Vagina (tissue), 2 donors: ENCODE data around the gene WIZ. TPM values are rescaled to one million over a fixed set of nuclear protein-coding genes. Genes with fewer than 3 reads are reported as not detected.

Source experiments
- DNase-seq, 2 donors: peaks; one replicate each; pipeline ENCODE4 v3.0.0-alpha.2; 2017; ENCODE audit errors: extremely low spot score in 2 of 2
- H3K27ac ChIP-seq: fragments of 200-600 bp; sonication (generic); one replicate; pipeline ENCODE4 v1.5.1; 2019
- H3K27me3 ChIP-seq: fragments of 200-600 bp; sonication (generic); one replicate; pipeline ENCODE4 v1.5.1; 2019
- H3K36me3 ChIP-seq, 2 donors: fragments of 200-600 bp; sonication (generic); one replicate each; pipeline ENCODE4 v1.5.1; 2017 to 2019
- H3K4me1 ChIP-seq: fragments of 200-600 bp; sonication (generic); one replicate; pipeline ENCODE4 v1.5.1; 2019
- H3K4me3 ChIP-seq, 2 donors: fragments of 200-600 bp; sonication (generic); 1 replicate in 1 of 2; 2 replicates in 1 of 2; pipeline ENCODE4 v1.5.1; 2016 to 2019
- H3K9me3 ChIP-seq: fragments of 200-600 bp; sonication (generic); one replicate; pipeline ENCODE4 v1.5.1; 2019
- CTCF ChIP-seq, 3 experiments: fragments of 450-650 bp in 2 of 3; fragments of 200-600 bp in 1 of 3; sonication (generic) in 1 of 3; IDR thresholded peaks; one replicate each; pipeline ENCODE4 v1.5.1; 2017 to 2019; ENCODE audit warnings: antibody characterized with exemption in 3 of 3, mild to moderate bottlenecking in 2 of 3, moderate library complexity in 2 of 3
- POLR2A ChIP-seq, 2 donors: fragments of 450-650 bp; IDR thresholded peaks; one replicate each; pipeline ENCODE4 v1.6.1; 2017; ENCODE audit warnings: antibody characterized with exemption in 2 of 2, mild to moderate bottlenecking in 2 of 2, moderate library complexity in 2 of 2
- POLR2AphosphoS5 ChIP-seq, 2 donors: sonication (generic); formaldehyde crosslinking; IDR thresholded peaks; one replicate each; pipeline ENCODE4 v1.9.0; 2017; ENCODE audit warnings: antibody characterized with exemption in 2 of 2, mild to moderate bottlenecking in 2 of 2, low read depth in 1 of 2; ENCODE audit not compliant: insufficient read depth in 1 of 2
- intact Hi-C: fragments of 100-400 bp; cut with DNase I; formaldehyde crosslinking; loops from one replicate; pipeline ENCODE4 v1.15.1; 2023
- total RNA-seq: library from RNA; depleted of rRNA; stranded (reverse); fragments of >200 nt; gene quantifications from one replicate; pipeline ENCODE4 v1.2.3, GENCODE V29; 2016

Gene WIZ
- total RNA-seq, 1 donor from 2014 or later = 44.4 TPM

GRCh38 chr19:15453091-15453578 lies 3.4 kb upstream of the WIZ start:
- peak overlapping the region; percentile 46 to 53 for H3K4me3 ChIP-seq
- no peaks in the 10 kb centered on the region for H3K9me3 ChIP-seq
- no peaks in the 10 kb centered on the region for H3K27me3 ChIP-seq
- H3K36me3 ChIP-seq = no peaks in the 10 kb centered on the region
- DNase-seq = no peak
- intact Hi-C loops = loop anchor here (10.0 kb wide), 1 partner anchor 102 kb away; no protein-coding TSS in a partner anchor
- H3K27ac ChIP-seq = peak overlapping the region; percentile 63
- TF ChIP-seq POLR2AphosphoS5 (IDR thresholded peaks at IDR 0.05; ENCODE audit: insufficient read depth in 1 of 2, low read depth in 1 of 2) (no peak), CTCF (IDR thresholded peaks at IDR 0.05) (no peak), POLR2A (IDR thresholded peaks at IDR 0.05) (no peak)
- H3K4me1 ChIP-seq = peaks cover 42% of the 10 kb centered on the region

- TF ChIP-seq POLR2AphosphoS5 (IDR thresholded peaks at IDR 0.05; ENCODE audit: insufficient read depth in 1 of 2, low read depth in 1 of 2) (peak in 1 of 2 donors; percentile 91), POLR2A (IDR thresholded peaks at IDR 0.05) (peak in 1 of 2 donors; percentile 57), CTCF (IDR thresholded peaks at IDR 0.05) (no peak)
- Histone ChIP-seq H3K4me1 (peaks cover 35% of the 10 kb centered on the region), H3K27me3 (no peaks in the 10 kb centered on the region), H3K9me3 (no peaks in the 10 kb centered on the region), H3K4me3 (peak overlapping the region; percentile 46 to 53), H3K36me3 (no peaks in the 10 kb centered on the region), H3K27ac (peak overlapping the region; percentile 63)
- peak in 1 of 2 donors; percentile 91 for DNase-seq
- intact Hi-C loops = loop anchor here (10.0 kb wide), 1 partner anchor 102 kb away; no protein-coding TSS in a partner anchor
Measured at GRCh38 chr19:15452111-15453047, 2.6 kb upstream of the WIZ start.

GRCh38 chr19:15450528-15450890 lies 753 bp upstream of the WIZ start:
- Histone ChIP-seq H3K27me3 (no peaks in the 10 kb centered on the region), H3K27ac (peak overlapping the region; percentile 78), H3K9me3 (no peaks in the 10 kb centered on the region), H3K4me1 (peaks cover 25% of the 10 kb centered on the region), H3K4me3 (peak overlapping the region in 1 of 2 donors; percentile 67), H3K36me3 (no peaks in the 10 kb centered on the region)
- no peak for TF ChIP-seq POLR2A (IDR thresholded peaks at IDR 0.05)
- TF ChIP-seq CTCF (IDR thresholded peaks at IDR 0.05) = no peak
- no peak for TF ChIP-seq POLR2AphosphoS5 (IDR thresholded peaks at IDR 0.05; ENCODE audit: insufficient read depth in 1 of 2, low read depth in 1 of 2)
- intact Hi-C loops = loop anchor here (10.0 kb wide), 1 partner anchor 104 kb away; no protein-coding TSS in a partner anchor
- no peak for DNase-seq

- no peak for DNase-seq
- Histone ChIP-seq H3K4me1 (peaks cover 25% of the 10 kb centered on the region), H3K27ac (peak overlapping the region; percentile 78), H3K27me3 (no peaks in the 10 kb centered on the region), H3K4me3 (peak overlapping the region; percentile 67 to 68), H3K9me3 (no peaks in the 10 kb centered on the region), H3K36me3 (no peaks in the 10 kb centered on the region)
- intact Hi-C loops = no loop called here
- TF ChIP-seq POLR2A (IDR thresholded peaks at IDR 0.05) (no peak), CTCF (IDR thresholded peaks at IDR 0.05) (no peak), POLR2AphosphoS5 (IDR thresholded peaks at IDR 0.05; ENCODE audit: insufficient read depth in 1 of 2, low read depth in 1 of 2) (no peak)
Measured at GRCh38 chr19:15448778-15449619, 757 bp downstream of the WIZ start.
